HG03521 (cell line): ENCODE data around the gene LOXL1.

Source experiments
- ATAC-seq: cut with Tn5 transposase; IDR thresholded peaks from one replicate; pipeline ENCODE4 v1.9.1; 2021; ENCODE audit warnings: mild to moderate bottlenecking, moderate library complexity; ENCODE audit not compliant: unreplicated experiment

Gene LOXL1

GRCh38 chr15:73926219-73927002 lies at the start of gene LOXL1:
Gene LOXL1 (plus strand): TSS chr15:73926462. CDS start chr15:73926784, 322 bp downstream.
- no peak for ATAC-seq

- ATAC-seq, result no peak
Measured at GRCh38 chr15:73879426-73879825, 46.8 kb upstream of the LOXL1 start.

- ATAC-seq, result no peak
Measured at GRCh38 chr15:73881579-73882320, 44.5 kb upstream of the LOXL1 start.

- ATAC-seq, result no peak
Measured at GRCh38 chr15:73882761-73883419, 43.4 kb upstream of the LOXL1 start.

- no peak for ATAC-seq
Measured at GRCh38 chr15:73884159-73884558, 42.1 kb upstream of the LOXL1 start.

- ATAC-seq, result no peak
Measured at GRCh38 chr15:73885954-73886700, 40.1 kb upstream of the LOXL1 start.

- no peak for ATAC-seq
Measured at GRCh38 chr15:73886717-73887345, 39.4 kb upstream of the LOXL1 start.

GRCh38 chr15:73887481-73887880 lies 38.8 kb upstream of the LOXL1 start:
- ATAC-seq, result no peak

GRCh38 chr15:73888224-73889041 lies 37.8 kb upstream of the LOXL1 start:
- ATAC-seq, result no peak

GRCh38 chr15:73889053-73889761 lies 37.1 kb upstream of the LOXL1 start:
- ATAC-seq, result no peak

GRCh38 chr15:73889762-73890124 lies 36.5 kb upstream of the LOXL1 start:
- no peak for ATAC-seq

GRCh38 chr15:73891328-73892315 lies 34.6 kb upstream of the LOXL1 start:
- no peak for ATAC-seq

- no peak for ATAC-seq
Measured at GRCh38 chr15:73892446-73893226, 33.6 kb upstream of the LOXL1 start.

GRCh38 chr15:73894133-73894814 lies 32.0 kb upstream of the LOXL1 start:
- no peak for ATAC-seq

GRCh38 chr15:73897441-73898261 lies 28.6 kb upstream of the LOXL1 start:
- ATAC-seq, result no peak
